DMS79 treated with DMSO at 0.1 percent for 48 hours (cell line): ENCODE data around the gene NAAA.
"Not testable (repeated sequence)": the region's sequence is repeated elsewhere in the genome, so short reads cannot be mapped to it uniquely, and the experiment has no call there.

ENCODE experiments used
- DNase-seq: peaks from one replicate; lab custom pipeline; 2025; lab: John Stamatoyannopoulos, UW

NAAA gene

DNA sequence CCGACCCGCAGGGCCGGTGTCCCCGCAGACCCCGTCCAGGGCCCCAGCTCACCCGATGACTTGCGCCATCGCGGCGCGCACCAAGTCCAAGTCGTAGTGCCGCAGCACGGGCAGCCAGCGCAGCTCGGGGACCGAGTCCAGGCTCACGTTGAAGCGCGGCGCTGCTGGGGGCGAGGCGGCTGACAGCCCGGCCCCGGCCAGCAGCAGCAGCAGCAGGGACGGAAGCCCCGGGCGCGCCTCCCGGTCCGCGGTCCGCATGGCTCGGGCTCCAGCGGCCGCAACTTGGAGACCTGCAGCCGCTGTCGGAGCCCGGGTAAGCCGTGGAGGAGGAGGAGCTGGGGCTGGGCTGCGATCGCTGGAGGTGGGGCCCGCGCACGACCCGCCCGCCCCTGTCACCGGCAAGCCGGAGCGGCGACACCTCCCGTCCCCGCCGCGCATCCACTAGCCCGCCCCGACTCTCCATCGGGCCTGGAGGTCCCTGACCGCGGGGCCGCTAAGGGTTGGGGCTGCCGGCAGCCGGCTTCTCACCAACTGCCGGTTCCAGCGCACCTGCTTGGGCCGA, at the start of gene NAAA:
NAAA (minus strand) TSS at position 322 of the 562 bp plus-strand sequence; CDS start at position 258, 64 bp downstream.
- DNase-seq = peak; percentile 29

DNA sequence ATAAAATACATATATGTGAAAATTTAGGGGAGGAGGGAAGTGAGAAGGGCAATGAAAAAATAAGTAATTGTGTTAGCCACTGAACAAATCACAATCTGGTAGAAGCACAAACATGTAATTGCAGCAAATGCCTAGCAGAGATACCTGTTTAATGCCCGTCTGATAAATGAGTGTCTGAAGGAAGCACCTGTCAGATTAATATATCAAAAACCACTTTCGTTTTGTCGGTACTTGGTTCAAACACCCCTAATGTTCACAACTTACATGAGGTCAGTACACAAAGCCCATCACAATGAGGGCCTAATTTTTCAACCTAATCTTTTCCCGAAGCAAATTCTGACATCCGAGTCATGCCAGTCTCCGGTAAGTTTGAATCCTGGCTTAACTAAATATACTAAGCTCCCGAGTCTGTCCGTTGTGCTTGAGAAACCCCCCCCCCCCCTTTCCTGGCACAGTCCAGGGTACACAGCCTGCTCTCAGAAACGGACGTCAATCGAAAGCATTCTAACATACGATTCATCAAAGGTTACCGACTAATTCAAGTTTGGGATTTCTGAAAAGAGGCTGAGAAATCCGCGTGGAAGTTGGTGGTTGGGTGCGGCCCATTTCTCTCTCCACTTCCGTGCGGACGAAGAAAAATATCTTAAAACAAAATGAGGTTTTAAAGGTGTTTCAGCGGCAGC, 49.2 kb upstream of the NAAA start:
- DNase-seq = no peak

DNA sequence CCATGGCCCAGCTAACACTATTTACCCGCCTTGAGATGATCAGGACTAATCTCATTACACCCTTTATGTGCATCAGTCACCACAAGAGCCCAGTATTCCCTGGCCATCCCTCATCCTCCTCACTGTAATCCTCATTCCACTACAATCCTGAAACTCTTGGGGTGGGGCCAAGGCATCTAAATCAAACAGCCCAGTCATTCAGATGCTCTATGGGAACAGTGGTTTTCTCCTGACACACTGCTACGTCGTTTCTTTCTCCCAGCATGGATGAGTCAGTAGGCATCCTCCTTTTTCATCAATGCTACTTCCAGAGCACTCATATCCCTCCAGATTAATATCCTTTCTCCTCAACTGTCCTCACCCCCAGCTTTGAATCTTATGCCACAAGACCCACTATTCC, 44.3 kb upstream of the NAAA start:
- no peak for DNase-seq

DNA sequence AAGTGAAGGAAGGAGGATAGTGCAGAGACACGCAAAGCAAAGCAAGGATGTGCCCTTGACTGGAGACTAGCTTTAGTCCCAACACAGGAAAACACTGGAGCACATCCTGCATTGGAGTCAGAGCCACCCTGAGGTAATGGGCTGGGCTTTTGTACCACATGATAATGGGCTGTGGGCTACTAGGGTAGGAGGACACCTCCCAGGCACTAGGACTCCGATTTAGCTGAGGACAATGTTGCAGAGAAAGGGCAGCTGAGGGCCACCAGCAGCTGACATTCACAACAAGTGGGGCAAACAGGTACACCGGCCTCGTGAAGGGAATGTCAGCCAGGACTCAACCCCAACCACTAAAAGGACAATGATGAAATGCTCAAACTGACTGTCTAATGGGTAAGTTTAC, 39.8 kb upstream of the NAAA start:
- no peak for DNase-seq

DNA sequence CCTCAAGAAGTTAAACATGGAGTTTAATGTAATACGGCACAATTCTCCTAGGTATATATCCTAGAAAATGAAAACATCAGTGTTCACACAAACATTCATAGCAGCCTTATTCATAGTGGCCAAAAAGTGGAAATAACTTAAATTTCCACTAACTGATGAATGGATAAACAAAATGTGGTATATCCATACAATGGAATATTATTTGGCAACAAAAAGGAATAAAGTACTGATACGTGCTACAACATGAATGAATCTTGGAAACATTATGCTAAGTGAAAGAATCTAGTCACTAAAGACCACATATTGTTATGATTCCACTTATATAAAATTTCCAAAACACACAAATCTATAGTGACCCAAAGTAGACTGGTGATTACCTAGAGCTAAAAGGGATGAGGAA, 35.4 kb upstream of the NAAA start:
- no peak for DNase-seq

DNA sequence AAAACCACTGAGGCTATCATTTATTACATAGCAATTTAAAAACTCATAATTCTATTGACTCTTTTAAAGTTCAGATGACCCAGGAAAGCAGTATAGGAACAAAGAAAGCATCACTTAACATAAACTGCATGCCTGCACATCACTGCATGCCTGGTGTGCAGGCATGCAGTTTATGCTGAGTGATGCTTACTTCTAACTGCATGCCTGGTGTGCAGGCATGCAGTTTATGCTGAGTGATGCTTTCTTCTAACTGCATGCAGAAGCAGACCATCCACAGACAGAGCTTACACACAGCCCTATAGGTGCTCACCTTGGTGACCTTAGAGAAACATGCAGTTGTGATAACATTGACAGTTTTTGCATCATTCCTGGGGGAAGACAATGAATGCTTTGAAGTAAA, 33.0 kb upstream of the NAAA start:
- no peak for DNase-seq

DNA sequence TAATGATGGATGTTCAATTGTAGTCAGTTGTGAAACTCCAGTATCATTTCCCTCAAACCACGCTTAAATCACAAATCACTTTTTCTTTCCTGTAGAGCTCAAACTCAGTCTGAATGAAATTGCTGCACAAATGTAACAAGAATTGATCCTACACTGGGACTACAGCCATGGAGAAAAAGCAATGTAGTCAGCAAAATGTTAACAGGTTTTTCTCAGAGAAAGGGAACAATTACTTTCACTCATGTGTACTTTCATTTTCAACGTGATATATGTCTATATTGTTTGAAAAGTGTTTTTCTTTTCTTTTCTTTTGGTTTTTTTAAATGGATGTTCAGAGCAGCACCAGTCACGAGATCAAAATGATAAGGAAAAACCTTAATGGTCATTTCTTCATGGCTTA, 27.3 kb upstream of the NAAA start:
- DNase-seq = no peak

DNA sequence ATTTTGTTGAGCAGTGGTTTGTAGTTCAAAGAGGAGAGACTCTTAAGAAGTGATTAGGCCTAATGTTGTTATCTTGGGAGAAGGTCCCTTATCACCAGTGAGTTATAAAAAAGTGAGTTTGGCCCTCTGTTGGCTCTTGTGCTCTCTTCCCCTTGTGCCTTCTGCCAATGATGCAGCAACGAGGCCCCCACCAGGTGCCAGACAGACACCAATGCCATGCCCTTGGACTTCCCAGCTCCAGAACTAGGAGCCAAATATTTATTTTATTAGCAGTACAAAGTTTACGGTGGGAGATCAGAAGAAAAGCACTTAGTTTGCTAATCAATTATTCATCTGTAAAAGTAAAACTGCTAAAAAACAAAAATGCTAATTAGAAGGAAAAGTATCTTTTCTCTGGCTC, 22.7 kb upstream of the NAAA start:
- DNase-seq = no peak

DNA sequence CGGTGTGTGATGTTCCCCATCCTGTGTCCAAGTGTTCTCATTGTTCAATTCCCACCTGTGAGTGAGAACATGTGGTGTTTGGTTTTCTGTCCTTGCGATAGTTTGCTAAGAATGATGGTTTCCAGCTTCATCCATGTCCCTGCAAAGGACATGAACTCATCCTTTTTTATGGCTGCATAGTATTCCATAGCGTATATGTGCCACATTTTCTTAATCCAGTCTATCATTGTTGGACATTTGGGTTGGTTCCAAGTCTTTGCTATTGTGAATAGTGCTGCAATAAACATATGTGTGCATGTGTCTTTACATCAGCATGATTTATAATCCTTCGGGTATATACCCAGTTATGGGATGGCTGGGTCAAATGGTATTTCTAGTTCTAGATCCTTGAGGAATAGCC, 21.3 kb upstream of the NAAA start:
- not testable (repeated sequence) for DNase-seq

DNA sequence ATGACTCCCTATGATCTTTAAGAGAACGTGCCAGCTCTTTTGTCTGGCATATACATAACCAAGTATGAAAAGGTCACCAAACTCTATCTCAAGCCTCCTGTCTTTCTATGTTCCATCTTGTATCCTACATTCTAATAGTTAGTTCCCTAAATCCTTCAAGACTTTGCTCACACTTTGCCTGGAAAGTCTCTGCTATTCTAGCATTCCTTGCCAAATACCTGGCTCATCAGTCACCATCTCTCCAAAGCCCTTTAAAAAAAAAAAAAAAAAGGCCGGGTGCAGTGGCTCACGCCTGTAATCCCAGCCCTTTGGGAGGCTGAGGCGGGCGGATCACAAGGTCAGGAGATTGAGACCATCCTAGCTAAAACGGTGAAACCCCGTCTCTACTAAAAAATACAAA, 17.7 kb upstream of the NAAA start:
- not testable (repeated sequence) for DNase-seq

DNA sequence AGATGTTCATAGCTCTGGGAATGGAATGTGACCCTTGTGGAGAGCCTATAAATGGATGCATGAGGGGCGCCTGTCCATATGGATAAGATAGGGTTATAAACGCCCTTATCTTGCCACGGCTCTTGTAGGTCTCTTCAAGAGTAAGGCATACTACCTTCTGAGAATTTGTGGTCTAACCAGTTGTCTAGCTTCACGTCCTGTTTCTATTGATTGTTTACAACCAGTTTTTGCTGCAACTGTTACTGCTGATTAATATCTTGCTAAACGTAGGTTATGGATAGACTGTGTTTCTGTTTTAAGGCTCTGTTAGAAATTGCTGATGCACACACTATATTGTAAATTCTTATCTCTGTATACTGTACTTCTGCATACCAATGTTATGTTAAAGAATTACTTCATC, 14.0 kb upstream of the NAAA start:
- not testable (repeated sequence) for DNase-seq

DNA sequence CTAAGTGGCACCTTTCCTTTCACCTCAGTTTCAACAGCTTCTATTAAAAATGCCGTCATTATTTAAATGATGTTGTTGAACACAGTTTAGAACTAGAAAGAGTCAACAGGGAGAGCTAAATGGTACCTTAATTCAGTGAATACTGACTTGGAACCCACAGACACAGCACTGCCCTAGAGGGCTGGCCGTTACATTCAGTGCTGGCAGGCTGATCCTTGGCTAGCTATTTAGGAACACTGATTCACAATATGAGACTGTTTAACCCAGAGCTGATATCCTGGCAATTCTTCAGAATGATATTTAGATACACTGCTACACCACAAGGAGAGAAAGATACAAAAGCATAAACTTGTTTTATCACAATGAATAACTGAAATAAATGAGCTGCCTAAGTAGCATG, 12.7 kb upstream of the NAAA start:
- no peak for DNase-seq

DNA sequence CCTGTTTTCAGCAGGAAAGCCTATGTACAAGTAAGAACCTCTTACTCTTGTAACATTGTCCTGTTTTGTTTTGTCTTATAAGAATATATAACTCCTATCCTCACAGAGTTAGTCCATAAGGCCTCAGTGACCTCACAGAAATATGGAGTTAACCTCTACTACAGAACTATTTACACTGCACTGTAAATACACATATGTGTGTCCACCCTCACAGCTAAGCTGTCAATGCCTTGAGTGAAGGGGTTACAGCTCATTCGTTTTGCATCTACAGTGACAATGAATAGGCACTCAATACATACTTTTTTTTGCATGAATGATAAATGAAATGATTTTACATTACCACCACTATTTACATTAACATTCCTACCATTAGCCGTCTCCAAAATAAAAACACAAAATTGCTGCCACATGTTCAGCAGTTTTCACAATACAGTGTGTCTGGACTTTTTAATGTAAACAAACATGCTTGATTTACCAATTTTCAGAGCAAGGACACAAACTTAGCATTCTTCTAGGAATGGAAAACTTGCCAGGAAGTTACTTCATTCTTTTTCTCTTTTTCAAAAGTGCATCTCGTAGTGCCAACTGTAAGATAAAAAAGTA, 9.5 kb upstream of the NAAA start:
- DNase-seq = no peak

DNA sequence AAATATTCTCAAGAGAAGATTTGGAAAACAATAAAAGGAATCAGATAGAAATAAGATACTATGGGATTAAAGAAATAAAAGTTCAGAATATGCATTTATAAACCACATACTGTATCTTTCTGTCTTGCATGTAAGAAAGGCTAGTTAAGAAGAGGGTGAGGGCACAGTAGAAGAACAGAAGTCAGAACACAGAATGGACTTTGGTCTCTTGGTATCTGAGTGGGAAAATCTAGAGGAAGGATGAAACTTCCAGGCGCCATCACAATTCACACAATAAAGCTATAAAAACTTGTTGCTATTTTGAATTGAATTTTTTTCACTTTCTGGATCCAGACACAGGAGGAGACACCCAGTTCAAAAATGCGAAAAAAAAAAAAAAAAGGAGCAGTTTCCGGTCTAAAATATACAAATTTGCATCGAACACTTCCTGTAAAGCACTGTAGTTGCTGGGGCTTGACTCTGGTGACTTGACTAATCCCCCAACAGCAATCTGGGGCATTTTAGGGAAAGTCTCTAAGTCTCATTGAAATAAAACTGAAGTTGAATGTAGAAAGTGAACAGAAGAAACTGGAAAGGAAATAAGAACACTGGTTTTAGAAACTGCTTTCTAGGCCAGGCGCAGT, 8.1 kb upstream of the NAAA start:
- no peak for DNase-seq

DNA sequence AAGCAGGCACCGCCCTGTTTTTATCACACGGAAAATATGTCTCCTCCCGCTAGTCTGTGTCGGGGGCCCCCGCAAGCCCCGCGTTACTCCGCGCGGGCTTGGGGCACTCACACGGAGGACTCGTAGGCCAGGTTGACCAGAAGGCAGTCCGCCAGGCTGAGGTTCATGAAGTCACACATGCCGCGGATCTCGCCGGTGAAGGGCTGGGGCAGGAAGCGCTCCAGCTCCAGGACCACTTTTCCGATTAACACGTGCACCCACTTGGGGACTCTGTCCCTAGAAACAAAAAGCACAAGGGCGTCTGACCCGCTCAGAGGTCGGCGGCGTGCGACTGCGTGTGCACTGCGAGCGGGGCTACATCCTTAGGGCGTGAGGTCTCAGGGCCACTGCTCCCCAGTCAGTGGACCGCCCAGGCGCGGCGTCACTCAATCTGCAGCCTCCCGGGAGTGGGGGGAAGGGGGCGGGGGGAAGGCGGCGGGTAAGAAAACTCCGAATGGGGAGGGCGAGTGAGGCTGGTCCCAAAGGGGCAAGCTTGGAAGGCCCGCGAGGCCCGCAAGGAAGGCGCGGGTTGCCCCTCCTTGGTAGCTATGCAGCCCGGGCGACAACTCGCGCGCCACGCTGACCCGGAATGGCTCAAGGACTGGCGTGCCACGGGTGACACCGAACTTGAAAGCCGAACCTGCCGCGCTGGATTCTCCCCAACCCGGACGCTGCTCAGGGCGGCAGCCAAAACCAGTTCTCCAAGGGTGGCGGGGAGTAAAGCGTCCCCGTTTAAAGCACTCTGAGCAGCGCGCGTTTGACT, 722 bp downstream of the NAAA start:
- DNase-seq = peak; percentile 41

DNA sequence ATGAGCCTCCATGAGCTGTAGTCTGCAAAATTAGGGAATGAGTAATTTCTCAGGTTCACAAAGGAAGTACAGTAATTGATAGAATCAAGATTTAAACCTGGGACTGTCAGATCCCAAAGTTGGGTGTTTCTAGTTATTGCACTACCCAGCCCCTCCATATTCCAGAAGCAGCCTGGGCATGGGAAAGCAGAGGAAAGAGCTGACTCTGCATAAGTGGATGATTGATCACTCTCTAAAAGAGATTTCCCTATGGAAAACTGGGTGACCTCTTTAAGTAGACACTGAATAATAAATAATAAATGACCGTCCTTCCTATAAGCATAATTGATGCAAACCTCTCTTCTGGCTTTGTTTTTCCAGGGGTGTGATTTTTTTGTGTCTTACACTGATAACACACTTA, 5.2 kb downstream of the NAAA start:
- no peak for DNase-seq

DNA sequence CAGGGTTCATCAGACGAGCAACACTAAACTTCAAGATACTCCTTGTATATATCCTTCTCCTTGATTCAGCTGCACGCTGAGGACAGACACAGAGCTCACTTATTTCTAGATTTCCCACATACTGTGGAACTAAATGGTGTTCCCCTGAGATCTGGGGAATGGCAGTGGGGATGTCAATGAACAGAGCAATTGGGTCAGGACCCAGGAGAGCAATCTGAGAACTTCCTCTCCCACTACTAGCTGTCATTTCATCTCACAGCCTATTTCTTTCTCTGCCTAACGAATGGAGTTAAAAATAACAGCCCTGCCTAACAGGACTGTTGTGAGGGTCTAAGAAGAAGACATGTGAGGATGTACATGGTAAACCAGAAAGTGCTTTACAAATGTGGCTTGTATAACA, 10.7 kb downstream of the NAAA start:
- no peak for DNase-seq

DNA sequence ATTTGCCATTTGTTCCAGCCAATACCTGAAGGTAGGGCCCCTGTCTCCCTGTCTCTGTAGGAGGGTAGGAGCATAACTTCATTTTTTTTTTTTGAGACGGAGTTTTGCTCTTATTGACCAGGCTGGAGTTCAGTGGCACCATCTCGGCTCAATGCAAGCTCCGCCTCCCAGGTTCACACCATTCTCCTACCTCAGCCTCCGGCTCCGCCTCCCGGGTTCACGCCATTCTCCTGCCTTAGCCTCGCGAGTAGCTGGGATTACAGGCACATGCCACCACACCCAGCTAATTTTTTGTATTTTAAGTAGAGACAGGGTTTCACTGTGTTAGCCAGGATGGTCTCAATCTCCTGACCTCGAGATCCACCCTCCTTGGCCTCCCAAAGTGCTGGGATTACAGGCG, 15.9 kb downstream of the NAAA start:
- DNase-seq = not testable (repeated sequence)

DNA sequence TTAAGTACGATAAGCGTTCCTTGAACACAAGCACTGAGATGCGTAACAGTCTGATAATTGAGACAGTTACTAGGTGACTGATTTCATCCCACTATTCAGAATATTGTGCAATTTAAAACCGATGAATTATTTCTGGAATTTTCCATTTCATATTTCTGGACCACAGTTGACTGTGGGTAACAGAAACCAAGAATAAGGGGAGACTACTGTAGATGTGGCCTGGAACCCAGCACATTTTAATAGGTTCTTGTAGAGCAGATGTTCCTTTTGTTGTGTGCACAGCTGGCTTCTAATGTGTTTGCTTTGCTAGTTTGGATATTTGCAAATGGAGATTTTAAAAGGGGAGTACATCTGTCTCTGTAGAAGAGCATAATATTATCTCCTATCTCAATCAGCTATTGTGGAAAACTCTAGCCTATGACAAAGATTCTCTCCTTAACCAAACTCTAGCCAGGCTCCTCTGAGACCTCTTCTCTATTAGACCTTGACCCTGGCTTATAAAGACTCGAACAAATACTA, 16.4 kb downstream of the NAAA start:
- DNase-seq = peak; percentile 14

DNA sequence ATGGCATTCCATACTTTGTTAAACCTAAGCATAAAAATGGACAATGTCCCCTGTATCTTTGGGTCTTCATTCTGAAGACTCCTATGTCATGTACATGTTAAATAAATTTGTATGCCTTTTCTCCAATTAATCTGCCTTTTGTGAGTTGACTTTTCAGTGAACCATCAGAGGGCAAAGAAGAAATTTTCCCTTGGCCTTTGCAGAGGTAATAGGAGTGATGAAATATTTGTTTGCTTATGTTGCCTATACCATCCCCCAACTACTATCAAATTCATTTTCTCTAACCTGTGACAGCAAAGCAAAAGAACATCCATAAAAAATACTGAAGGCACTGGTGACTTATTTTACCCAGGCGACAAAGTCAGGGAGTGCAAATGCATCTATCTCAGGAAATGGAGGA, 18.2 kb downstream of the NAAA start:
- DNase-seq = no peak

DNA sequence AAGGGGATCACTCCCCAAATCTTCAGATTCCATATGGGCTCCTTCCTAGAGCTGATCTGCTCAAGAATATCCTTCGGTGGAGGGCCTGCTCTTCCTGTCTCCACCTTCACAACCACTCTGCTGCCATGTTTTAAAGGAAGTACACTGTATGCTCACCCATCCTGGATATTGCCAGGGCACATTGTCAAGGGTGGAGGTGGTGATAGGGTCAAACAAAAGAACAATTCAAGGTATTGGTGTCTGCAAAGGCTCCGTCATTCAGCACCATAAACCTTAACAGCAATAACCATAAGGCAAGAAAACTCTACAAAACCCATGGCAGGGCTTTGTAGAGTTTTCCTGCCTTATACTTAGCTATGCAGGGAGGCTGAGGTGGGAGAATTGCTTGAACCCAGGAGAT, 18.9 kb downstream of the NAAA start:
- DNase-seq = no peak

DNA sequence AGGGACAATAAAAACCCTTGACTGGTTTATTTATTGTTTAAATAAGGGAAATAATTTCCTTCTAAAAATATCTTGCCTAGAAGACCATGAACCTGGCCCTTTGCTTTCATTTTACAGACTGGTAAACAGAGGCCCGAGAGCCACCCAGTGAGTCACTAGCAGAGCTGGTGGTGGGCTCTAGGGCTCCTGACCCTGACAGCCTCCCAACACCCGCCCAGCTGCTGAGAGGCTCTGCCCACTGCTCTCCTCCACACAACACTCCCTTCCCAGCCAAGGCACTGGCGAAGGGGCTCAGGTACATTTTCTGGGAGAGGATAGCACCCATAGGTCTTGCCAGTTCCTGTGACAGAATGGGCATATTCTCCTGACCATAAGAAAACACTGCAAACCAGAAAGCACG, 20.5 kb downstream of the NAAA start:
- no peak for DNase-seq
